ENCODE measurements around the gene C16orf90.
"Not testable (repeated sequence)": the region's sequence is repeated elsewhere in the genome, so short reads cannot be mapped to it uniquely, and the experiment has no call there.

Gene C16orf90

DNA sequence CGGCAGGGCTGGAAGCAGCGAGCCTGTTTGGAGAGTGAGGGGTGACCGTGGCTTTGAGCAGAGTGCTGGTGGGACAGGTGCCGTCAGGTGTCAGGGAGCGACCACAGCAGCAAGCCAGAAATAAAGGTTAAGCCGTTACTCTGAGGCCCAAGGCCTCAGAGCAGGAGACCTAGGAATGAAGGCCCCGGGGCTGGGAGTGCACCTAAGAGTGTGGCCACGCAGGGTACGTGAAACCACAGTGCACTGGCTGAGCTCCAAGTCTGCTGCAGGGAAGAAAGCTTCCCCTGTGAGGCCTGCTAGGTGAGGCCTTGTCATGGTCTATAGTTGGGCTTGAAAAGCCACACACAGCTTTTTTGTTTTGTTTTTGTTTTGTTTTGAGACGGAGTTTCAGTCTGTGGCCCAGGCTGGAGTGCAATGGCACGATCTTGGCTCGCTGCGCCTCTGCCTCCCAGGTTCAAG lies 14.2 kb upstream of the C16orf90 start:
- Histone ChIP-seq H3K4me1 (ENCODE audit: control insufficient read depth, insufficient read depth, low read length) (no peaks in the 10 kb centered on the region), H3K4me3 (ENCODE audit: low read length) (no peak overlapping the region), H3K36me3 (ENCODE audit: control insufficient read depth, insufficient read depth, low read length) (peaks cover 3% of the 10 kb centered on the region), H3K9me3 (ENCODE audit: control insufficient read depth, low read length) (no peaks in the 10 kb centered on the region), H3K9ac (ENCODE audit: low read length) (no peak overlapping the region), H3K27me3 (ENCODE audit: control insufficient read depth, insufficient read depth, low read length) (no peaks in the 10 kb centered on the region)

DNA sequence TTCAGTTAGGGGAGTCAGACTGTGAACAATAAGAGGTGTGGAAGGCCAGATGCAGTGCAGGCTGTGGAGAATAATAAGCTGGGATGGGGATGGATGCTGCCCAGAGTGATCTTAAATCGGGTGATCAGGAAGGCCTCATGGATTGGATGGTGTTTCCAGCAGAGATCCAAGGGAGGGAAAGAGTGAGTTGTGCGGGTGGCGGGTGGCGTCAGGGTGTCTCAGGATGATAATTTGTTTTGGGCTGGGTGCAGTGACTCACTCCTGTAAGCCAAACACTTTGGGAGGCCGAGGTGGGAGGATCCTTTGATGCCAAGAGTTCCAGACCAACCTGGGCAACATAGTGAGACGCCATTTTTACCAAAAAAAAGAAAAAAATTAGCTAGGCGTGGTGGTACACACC lies 13.4 kb upstream of the C16orf90 start:
- Histone ChIP-seq H3K4me1 (ENCODE audit: control insufficient read depth, insufficient read depth, low read length) (no peaks in the 10 kb centered on the region), H3K4me3 (ENCODE audit: low read length) (no peak overlapping the region), H3K36me3 (ENCODE audit: control insufficient read depth, insufficient read depth, low read length) (peaks cover 3% of the 10 kb centered on the region), H3K9me3 (ENCODE audit: control insufficient read depth, low read length) (no peaks in the 10 kb centered on the region), H3K27me3 (ENCODE audit: control insufficient read depth, insufficient read depth, low read length) (no peaks in the 10 kb centered on the region), H3K9ac (ENCODE audit: low read length) (no peak overlapping the region)

DNA sequence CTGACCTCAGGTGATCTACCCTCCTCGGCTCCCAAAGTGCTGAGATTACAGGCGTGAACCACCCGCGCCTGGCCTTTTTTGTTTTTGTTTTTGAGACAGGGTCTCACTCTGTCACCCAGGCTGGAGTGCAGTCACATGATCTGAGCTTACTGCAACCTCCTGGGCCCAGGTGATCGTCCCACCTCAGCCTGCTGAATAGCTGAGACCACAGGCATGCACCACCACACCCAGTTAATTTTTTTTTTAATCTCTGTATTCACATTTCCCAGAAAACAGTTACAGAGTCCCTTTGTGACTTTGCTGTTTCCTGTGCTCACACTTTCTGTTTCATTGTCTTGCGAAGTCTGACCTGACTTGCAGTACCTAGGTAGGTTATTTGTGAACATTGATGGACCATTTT lies 8.2 kb upstream of the C16orf90 start:
- H3K9me3 ChIP-seq (ENCODE audit: control insufficient read depth, low read length), result no peaks in the 10 kb centered on the region
- H3K4me3 ChIP-seq (ENCODE audit: low read length), result no peak overlapping the region
- no peak overlapping the region for H3K9ac ChIP-seq (ENCODE audit: low read length)
- no peaks in the 10 kb centered on the region for H3K36me3 ChIP-seq (ENCODE audit: control insufficient read depth, insufficient read depth, low read length)
- H3K27me3 ChIP-seq (ENCODE audit: control insufficient read depth, insufficient read depth, low read length), result no peaks in the 10 kb centered on the region
- H3K4me1 ChIP-seq (ENCODE audit: control insufficient read depth, insufficient read depth, low read length), result peaks cover 6% of the 10 kb centered on the region

DNA sequence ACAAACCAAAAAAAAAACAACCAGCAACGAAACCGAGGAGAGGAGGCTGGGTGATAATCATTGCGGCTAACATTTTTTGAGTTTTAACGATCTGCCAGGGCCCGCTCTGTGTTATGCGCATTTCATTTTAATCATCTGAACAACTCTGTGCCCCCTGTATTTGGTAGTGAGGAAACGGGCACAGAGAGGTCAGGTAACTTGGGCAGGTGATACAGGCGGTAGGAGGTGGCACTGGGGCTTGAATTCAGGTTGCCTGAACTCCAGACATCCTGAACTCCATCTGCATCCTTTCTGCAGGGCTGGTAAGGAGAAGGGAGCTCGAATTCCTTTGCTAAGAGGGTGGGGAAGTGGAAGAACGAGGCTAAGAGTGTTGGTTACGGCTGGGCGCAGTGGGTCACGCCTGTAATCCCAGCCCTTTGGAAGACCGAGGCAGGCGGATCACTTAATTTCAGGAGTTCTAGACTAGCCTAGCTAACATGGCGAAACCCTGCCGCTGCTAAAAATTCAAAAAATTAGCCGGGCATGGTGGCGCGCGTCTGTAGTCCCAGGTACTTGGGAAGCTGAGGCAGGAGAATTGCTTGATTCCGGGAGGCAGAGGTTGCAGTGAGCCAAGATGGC lies 6.6 kb upstream of the C16orf90 start:
- Histone ChIP-seq H3K27me3 (ENCODE audit: control insufficient read depth, insufficient read depth, low read length) (no peaks in the 10 kb centered on the region), H3K4me3 (ENCODE audit: low read length) (peak overlapping the region; percentile 98), H3K9ac (ENCODE audit: low read length) (peak overlapping the region; percentile 65), H3K4me1 (ENCODE audit: control insufficient read depth, insufficient read depth, low read length) (peaks cover 6% of the 10 kb centered on the region), H3K9me3 (ENCODE audit: control insufficient read depth, low read length) (no peaks in the 10 kb centered on the region), H3K36me3 (ENCODE audit: control insufficient read depth, insufficient read depth, low read length) (no peaks in the 10 kb centered on the region)

DNA sequence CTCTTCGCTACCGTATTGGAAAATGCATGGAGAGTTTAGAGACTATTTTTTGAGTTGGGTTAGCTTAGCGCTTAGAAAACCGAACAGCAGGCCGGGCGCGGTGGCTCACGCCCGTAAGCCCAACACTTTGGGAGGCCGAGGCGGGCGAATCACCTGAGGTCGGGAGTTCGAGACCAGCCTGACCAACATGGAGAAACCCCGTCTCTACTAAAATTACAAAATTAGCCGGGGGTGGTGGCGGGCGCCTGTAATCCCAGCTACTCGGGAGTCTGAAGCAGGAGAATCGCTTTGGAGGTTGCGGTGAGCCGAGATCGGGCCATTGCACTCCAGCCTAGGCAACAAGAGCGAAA lies 6.1 kb upstream of the C16orf90 start:
- not testable (repeated sequence) for H3K36me3 ChIP-seq (ENCODE audit: control insufficient read depth, insufficient read depth, low read length); H3K27me3 ChIP-seq (ENCODE audit: control insufficient read depth, insufficient read depth, low read length); H3K4me1 ChIP-seq (ENCODE audit: control insufficient read depth, insufficient read depth, low read length); H3K9me3 ChIP-seq (ENCODE audit: control insufficient read depth, low read length)
- H3K4me3 ChIP-seq (ENCODE audit: low read length), result peak overlapping the region; percentile 98
- H3K9ac ChIP-seq (ENCODE audit: low read length), result peak overlapping the region; percentile 65

DNA sequence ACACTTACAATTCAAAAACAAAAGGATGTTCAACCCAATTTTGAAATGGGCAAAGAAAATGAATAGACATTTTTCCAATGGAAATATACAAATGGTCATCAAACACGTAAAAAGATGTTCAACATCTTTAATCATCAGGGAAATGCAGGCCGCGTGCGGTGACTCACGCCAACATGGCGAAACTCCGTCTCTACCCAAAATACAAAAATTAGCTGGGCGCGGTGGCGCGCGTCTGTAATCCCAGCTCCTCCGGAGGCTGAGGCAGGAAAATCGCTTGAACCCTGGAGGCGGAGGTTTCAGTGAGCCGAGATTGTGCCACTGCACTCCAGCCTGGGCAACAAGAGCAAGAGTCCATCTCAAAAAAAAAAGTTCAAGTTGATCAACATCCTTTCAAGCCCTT lies 3.7 kb upstream of the C16orf90 start:
- Histone ChIP-seq H3K27me3 (ENCODE audit: control insufficient read depth, insufficient read depth, low read length) (no peaks in the 10 kb centered on the region), H3K4me3 (ENCODE audit: low read length) (no peak overlapping the region), H3K36me3 (ENCODE audit: control insufficient read depth, insufficient read depth, low read length) (no peaks in the 10 kb centered on the region), H3K9ac (ENCODE audit: low read length) (no peak overlapping the region), H3K4me1 (ENCODE audit: control insufficient read depth, insufficient read depth, low read length) (peaks cover 6% of the 10 kb centered on the region), H3K9me3 (ENCODE audit: control insufficient read depth, low read length) (no peaks in the 10 kb centered on the region)

DNA sequence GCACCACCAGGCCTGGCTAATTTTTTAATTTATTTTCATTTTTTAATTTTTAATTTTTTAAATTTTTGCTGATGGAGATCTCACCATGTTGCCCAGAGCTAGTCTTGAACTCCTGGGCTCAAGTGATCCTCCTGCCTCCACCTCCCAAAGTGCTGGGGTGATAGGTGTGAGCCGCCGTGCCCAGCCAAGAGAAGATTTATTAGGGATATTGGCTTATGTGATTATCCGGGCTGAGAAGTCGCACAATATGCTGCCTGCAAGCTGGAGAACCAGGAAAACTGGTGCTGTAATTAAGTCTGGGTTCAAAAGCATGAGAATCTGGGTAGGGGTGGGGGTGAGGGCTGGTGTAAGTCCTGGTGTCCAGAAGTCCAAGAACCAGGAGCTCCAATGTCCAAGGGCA lies 2.5 kb upstream of the C16orf90 start:
- Histone ChIP-seq H3K9ac (ENCODE audit: low read length) (no peak overlapping the region), H3K4me1 (ENCODE audit: control insufficient read depth, insufficient read depth, low read length) (peaks cover 6% of the 10 kb centered on the region), H3K9me3 (ENCODE audit: control insufficient read depth, low read length) (no peaks in the 10 kb centered on the region), H3K36me3 (ENCODE audit: control insufficient read depth, insufficient read depth, low read length) (no peaks in the 10 kb centered on the region), H3K4me3 (ENCODE audit: low read length) (no peak overlapping the region), H3K27me3 (ENCODE audit: control insufficient read depth, insufficient read depth, low read length) (no peaks in the 10 kb centered on the region)

DNA sequence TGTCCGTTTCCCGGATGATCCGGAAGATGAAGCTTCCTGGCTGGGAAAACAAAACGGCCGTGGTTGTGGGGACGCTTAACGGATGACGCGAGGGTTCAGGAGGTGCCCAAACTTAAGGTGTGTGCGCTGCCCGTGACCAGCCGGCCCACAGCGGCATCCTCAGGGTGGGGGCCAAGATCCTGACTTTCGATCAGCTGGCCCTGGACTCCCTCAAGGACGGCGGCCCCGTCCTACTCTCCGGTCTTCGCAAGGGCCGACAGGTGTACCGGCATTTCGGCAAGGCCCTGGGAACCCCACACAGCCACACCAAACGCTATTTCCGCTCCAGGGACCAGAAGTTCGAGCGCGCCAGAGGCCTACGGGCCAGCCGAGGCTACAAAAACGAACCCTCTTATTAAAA lies 1.1 kb upstream of the C16orf90 start:
- H3K9me3 ChIP-seq (ENCODE audit: control insufficient read depth, low read length), result no peaks in the 10 kb centered on the region
- no peak overlapping the region for H3K4me3 ChIP-seq (ENCODE audit: low read length)
- H3K4me1 ChIP-seq (ENCODE audit: control insufficient read depth, insufficient read depth, low read length), result no peaks in the 10 kb centered on the region
- no peaks in the 10 kb centered on the region for H3K27me3 ChIP-seq (ENCODE audit: control insufficient read depth, insufficient read depth, low read length)
- no peak overlapping the region for H3K9ac ChIP-seq (ENCODE audit: low read length)
- H3K36me3 ChIP-seq (ENCODE audit: control insufficient read depth, insufficient read depth, low read length), result no peaks in the 10 kb centered on the region

DNA sequence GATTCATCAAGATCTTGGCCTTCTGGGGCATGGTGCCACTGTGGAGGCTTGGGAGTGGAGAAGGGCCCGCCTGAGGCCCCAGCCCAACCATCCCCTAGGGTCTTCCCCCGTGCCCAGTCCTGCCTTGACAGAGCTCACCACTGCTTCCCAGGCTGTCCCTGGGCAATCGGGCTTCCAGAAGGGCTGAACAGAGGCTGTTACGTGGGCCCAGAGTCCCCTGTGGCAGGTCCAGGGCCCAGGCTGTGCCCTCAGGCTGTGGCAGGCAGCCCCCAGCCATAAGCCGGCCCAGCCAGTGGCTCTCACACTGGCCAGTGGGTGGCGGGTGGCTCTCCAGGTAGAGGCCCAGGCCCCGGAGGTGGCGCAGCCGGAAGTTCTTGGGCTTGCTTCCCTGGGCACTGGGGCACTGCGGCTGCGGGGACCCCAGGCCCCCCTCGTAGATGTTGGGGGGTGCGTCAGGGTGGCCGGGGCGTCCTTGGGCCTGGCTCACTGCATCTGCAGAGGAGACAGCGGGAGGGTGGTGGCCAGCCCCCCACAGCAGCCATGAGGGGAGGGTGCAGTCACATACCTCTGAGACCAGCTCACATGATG lies 809 bp downstream of the C16orf90 start:
- no peaks in the 10 kb centered on the region for H3K36me3 ChIP-seq (ENCODE audit: control insufficient read depth, insufficient read depth, low read length)
- no peaks in the 10 kb centered on the region for H3K27me3 ChIP-seq (ENCODE audit: control insufficient read depth, insufficient read depth, low read length)
- H3K9me3 ChIP-seq (ENCODE audit: control insufficient read depth, low read length), result no peaks in the 10 kb centered on the region
- H3K4me3 ChIP-seq (ENCODE audit: low read length), result no peak overlapping the region
- no peak overlapping the region for H3K9ac ChIP-seq (ENCODE audit: low read length)
- H3K4me1 ChIP-seq (ENCODE audit: control insufficient read depth, insufficient read depth, low read length), result no peaks in the 10 kb centered on the region

DNA sequence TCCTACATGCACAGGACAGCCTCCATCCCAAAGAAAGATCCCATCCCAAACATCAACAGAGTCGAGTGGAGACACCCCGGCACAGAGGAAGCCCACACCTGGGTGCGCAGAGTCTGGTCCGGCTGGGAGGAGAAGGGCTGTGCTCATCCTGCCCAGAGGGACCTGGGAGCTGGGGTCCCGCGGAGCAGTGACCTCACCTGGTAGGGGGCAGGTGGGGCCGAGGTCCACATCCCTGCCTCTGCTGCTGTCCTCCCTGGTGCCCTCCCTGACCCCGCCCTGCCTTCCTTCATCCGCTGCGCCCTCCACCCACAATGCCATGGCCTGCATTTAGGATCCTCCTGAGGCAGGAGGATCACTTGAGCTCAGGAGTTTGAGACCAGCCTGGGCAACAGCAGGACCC lies 2.9 kb downstream of the C16orf90 start:
- Histone ChIP-seq H3K27me3 (ENCODE audit: control insufficient read depth, insufficient read depth, low read length) (no peaks in the 10 kb centered on the region), H3K4me3 (ENCODE audit: low read length) (no peak overlapping the region), H3K9ac (ENCODE audit: low read length) (no peak overlapping the region), H3K9me3 (ENCODE audit: control insufficient read depth, low read length) (no peaks in the 10 kb centered on the region), H3K36me3 (ENCODE audit: control insufficient read depth, insufficient read depth, low read length) (no peaks in the 10 kb centered on the region), H3K4me1 (ENCODE audit: control insufficient read depth, insufficient read depth, low read length) (no peaks in the 10 kb centered on the region)

DNA sequence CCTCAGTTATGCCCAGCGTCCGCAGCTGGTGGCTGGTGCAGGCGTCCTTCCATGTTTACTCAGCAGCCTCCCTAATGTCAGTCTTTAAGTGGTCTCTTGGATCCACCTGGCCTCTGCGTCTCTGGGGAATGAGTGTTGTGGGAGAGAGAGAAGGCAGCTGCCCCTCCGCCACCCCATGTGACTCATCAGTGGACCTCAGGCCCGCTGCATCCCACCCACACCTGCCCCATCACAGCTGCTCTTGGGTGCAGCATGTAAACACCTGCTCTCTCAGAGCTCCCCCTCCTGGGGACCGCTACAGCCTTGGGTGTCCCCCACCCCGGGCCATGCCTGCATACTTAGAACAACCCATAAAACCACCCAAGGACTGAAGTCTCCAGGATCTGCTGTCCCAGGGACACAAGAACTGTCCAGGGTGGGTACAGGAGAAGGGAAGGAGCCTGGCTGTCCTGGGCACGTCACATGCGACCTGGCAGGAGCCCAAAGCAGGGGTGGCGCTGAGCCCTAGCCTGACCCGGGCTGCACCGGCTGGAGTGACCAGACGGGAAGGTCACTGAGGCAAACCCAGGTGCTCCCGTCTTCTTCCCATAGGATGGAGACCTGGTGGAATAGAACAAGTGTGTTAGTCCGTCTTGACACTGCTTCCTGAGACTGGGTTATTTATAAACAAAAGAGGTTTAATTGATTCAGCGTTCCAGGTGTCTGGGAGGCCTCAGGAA lies 4.2 kb downstream of the C16orf90 start:
- no peaks in the 10 kb centered on the region for H3K4me1 ChIP-seq (ENCODE audit: control insufficient read depth, insufficient read depth, low read length)
- H3K9me3 ChIP-seq (ENCODE audit: control insufficient read depth, low read length), result no peaks in the 10 kb centered on the region
- no peaks in the 10 kb centered on the region for H3K36me3 ChIP-seq (ENCODE audit: control insufficient read depth, insufficient read depth, low read length)

DNA sequence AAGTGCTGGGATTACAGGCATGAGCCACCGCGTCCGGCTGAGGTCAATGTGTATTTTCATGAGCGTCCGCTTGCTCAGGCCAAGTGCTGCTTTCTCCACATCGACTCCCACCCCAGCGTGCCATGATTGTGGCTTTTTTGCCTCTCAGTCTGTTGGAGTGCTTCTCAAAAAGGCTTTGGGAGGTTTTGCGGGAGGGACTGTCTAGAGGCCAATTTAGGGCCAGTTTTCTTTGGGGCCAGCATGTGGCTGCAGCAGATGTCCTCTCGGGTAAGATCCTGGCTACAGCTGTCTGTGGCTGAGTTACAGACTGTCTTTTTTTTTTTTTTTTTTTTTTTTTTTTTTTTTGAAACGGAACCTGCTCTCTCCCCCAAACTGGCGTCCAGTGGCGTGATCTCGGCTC lies 6.5 kb downstream of the C16orf90 start:
- Histone ChIP-seq H3K4me1 (ENCODE audit: control insufficient read depth, insufficient read depth, low read length) (no peaks in the 10 kb centered on the region), H3K27me3 (ENCODE audit: control insufficient read depth, insufficient read depth, low read length) (no peaks in the 10 kb centered on the region), H3K9ac (ENCODE audit: low read length) (no peak overlapping the region), H3K36me3 (ENCODE audit: control insufficient read depth, insufficient read depth, low read length) (no peaks in the 10 kb centered on the region), H3K4me3 (ENCODE audit: low read length) (no peak overlapping the region), H3K9me3 (ENCODE audit: control insufficient read depth, low read length) (no peaks in the 10 kb centered on the region)

More for the DNA sequence above, 4.2 kb downstream of the C16orf90 start:
- Histone ChIP-seq H3K27me3 (ENCODE audit: control insufficient read depth, insufficient read depth, low read length) (no peaks in the 10 kb centered on the region), H3K4me3 (ENCODE audit: low read length) (no peak overlapping the region), H3K9ac (ENCODE audit: low read length) (no peak overlapping the region)
